Measurements from ENCODE around the gene ALK.

ALK gene

DNA sequence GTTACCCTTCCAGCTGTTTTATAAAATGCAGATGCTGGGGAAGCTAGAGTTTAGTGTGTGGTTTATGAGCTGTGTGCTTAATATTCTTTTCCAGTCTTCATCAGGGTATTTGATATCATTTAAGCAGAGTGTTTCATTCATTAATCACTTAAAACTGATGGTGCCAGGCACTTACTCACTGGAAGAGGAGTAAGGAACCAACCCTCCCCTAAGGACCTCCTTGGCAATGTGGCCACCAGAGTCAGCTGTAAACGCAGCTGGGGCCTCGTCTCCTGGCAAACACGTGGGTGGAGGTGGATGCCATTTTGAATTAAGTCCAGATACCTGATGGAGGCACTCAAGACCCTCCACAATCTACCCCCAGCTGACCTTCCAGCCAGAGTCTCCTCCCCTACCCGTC is 474.5 kb downstream of the ALK start:
- DNase-seq, result no peak

DNA sequence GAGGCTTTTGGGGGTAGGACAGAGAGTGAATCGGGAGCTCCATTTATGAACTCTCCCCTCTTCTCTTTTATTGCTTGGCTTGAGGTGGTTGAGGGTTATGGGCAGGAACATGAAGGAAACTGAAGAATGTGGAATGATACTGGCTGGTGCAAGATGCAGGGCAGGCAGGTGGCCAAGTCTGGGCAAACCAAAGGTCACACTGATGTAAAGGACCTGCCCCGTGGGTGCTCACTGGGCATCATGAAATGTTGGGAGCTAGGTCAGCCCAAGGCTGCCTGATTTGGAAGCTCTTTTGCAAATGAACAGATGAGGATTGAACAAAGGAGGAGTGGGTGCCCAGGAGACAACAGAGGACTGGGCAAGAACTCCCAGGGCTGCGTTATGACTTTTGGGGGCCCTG is 477.2 kb downstream of the ALK start:
- DNase-seq, result no peak

DNA sequence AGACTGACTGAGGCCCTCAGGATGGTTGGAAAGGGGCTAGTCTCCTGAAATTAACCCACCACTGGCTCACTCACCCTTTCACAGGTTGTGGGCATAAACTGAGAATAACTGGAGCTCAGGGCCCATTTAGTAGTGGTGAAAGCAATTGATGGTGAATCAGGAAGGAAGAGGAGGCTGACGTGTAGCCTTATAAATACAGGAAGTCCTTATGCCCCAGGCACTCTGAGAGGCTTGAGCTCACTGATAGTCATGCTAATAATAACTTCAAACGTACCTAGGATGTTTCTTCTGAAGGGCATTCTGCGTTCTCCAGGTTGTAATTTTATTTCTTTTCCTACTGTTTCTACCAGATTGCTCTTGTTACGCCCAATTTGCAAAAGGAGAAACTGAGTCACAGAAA is 477.8 kb downstream of the ALK start:
- no peak for DNase-seq

DNA sequence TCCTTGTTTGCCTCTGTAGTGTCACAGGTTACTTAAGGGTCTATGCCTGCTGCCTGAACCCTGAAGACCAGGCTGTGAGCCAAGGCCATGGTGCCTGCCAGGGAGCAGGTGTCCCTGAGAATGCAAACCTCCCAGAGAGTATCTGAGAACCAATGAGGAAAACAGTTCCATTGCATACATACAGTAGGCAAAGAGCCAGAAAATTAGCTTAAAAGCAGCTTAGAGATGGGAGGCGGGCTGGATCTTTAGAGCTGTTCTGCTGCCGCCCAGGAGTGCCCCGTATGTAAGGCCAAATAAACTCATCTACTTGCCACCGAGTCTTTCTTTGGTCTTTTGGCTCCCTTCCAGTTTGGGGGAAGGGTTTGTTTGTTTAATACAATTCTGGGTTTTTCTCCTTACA is 478.2 kb downstream of the ALK start:
- DNase-seq, result no peak

DNA sequence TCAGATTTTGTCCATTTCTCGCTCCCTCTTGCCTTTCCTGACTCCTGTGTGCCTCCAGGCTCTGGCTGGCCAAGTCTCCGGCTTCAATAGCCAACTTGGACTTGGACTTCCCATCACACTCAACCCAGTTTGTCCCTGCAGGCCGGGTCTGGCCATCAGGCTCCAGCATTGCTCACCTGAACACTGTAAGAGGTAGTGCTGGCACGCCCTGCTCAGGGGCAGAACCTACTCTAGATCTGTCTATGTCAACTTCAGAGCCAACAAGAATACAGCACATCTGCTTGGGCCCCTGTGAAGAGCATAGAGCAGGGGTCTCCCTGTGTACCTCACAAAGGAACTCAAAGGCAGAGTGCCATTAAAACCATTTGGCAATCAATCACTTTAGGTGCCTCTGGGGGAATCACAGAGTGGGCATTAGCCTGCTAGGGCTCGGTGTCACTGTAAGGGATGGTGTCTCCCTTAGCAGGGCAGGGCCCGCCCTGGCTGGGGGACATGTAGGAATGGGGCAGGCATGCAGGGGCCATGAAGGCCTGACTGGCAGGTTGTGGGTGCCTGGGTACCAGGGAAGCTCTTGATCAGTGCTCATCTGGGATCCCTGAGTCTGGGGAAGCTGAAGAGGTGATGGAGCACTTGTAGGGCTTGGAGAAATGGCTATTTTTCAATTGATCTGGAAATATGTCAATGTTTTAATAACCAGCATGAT is 480.3 kb downstream of the ALK start:
- no peak for DNase-seq

- DNase-seq, result no peak
Observed at GRCh38 chr2:29433920-29434319, 487.5 kb downstream of the ALK start.

GRCh38 chr2:29433128-29433527 is 488.3 kb downstream of the ALK start:
- DNase-seq, result no peak

DNA sequence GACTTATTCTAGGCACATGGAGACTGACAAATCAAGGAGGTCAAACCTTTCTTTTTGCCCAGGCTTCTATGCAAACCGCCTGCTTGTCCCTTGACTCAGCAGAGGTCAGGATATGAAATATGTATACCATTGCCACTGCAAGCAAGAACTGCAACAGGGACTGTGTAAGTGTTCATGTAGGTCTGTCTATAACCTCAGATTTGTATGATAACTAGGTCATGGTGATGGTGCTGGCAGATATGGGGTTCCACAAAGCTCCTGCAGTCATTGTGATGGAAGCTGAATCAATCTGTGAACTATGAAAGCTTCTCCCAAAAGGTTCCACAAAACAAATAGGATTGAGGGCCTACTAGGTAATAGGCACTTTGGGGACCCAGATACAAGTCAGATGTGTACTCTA is 489.9 kb downstream of the ALK start:
- no peak for DNase-seq

GRCh38 chr2:29430382-29431112 is 490.8 kb downstream of the ALK start:
- no peak for DNase-seq

GRCh38 chr2:29426354-29426753 is 495.0 kb downstream of the ALK start:
- DNase-seq, result no peak

DNA sequence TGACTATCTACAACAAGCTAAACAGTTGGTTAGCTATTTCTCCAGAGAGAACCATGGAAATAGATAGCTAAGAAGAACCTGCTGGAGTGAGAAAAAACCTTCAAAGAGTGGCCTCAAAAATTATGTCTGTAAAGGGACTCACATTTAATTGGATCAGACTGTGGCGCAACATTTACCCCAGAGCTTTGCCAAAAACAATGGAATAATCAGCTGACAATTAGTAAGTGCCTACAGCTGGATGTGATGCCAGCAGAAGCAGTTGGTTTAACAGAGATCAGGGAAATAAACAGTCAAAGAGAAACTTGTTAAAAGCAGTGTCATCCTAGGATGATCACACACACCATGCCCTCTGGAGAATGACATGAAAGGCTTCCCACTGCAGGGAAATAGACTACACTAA is 495.5 kb downstream of the ALK start:
- no peak for DNase-seq

DNA sequence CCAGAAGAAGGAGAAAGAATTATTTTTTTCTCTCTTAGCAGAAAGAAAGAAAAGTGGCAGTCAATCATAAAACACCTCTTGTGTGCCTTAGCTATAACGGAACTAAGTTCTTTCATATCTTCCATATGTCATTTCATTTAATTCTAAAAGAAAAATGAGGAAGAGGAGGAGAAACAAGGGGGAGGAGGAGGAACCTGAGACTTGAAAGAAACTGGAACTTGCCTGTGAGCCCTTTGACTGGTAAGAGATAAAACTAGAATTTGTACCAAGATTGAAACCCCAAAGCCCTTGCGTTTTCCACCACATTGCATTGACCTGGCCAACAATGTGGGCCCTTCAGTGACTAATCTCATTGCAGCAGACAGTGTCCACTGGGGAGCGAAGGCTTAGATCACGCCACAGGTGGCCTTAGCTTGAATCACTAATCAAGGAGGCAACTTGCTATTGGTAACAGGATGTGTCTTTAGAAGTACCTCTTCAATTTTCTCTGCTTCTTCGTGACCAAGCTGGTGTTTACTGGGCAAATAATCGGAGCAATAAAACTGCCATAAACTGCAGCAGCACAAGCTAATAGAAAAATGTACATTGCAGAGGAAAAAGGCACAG is 498.2 kb downstream of the ALK start:
- no peak for DNase-seq

GRCh38 chr2:29420999-29421782 is 500.2 kb downstream of the ALK start:
- DNase-seq, result peak; percentile 43

DNA sequence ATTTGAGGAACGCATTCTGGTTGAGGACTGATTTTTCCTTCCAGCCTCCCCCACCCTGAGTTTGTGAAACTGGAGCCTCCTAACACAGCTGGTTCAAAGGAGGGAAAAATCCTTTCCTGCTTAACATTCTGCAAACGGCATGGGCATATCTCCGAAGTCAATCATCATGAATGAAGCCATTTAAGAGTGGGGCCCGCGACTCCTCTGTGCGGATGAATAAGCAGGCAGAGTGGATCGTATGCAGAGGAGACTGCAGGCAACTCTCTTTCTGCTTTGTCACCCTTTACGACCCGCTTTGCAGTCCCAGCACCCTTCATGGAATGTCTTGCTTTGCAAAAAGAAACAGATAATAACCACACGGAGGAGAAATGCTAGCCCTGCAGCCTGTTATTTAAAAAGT is 500.9 kb downstream of the ALK start:
- peak; percentile 21 for DNase-seq

DNA sequence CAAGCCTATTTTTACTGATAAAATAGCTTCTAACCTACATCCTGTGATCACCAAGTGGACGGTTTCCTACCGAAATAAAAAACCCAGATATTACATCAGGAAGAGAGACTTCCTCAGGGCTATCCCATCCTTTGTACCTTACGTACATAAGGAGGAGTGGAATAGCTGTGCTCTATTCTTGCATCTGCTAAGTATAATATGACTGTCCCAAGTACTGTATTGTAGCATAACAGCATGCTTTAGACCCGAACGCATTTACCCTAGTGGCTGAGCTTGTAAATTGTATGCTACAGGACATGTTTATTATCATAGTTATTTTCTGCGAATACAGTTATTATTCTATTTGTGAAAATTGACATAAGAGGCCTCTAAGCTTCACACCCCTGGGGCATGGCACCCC is 503.8 kb downstream of the ALK start:
- DNase-seq, result no peak

DNA sequence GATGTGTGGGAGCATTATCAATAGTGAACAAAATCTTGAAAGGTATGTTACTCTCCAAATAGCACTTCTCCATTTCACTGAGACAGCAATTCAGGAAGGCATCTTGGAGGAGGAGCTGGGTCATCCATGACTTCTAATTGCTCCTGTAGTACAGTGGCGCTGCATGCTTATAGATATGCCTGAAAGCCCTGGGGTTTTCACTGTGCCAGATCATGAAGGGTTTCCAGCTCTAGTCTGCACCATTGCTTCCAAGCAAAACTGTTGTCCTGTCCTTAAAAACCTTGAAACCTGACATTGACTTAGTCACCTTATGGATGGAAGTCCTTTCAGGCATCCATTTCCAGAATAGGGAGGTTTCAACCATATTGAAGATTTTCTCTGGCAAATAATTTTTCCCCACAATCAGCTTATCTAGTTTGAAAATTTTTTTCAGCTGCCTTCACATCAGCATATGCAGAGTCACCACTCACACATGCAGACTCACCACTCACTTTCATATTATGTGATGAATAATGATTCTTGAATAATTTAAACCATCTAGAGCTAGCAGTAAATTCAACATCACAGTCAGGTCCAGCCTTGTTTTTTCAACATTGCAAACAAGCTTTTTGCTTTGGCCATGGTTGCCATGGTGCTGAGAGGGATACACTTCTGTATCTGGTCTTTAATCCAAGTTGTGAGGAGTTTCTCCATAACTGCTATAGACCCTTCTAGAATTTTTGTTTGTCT is 509.0 kb downstream of the ALK start:
- DNase-seq, result no peak

GRCh38 chr2:29405707-29406106 is 515.7 kb downstream of the ALK start:
- DNase-seq, result no peak

GRCh38 chr2:29405266-29405665 is 516.1 kb downstream of the ALK start:
- DNase-seq, result no peak

DNA sequence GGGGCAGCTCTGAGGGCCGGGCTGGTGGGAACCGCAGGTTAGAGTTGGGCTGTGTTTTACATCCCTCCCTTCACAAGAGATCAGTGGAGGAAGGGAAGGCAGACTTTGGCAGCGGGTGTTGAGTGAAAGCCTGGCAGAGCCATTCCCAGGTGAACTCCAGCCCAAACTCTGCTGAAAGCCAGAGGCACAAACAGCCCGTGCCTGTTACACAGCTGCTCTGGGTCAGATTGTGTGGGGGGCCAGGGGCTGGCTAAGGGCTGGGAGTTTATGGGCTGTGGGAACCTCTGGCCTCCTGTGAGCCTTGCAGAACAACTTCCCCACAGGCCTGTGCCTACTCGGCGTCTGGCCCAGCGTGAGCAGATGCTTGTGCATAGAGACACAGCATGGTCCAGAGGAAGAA is 519.4 kb downstream of the ALK start:
- peak; percentile 44 for DNase-seq

- peak; percentile 18 for DNase-seq
Observed at GRCh38 chr2:29400930-29401653, 520.3 kb downstream of the ALK start.

GRCh38 chr2:29398384-29399237 is 522.8 kb downstream of the ALK start:
- DNase-seq, result peak; percentile 29

Data from right kidney (tissue), 1 donor.